HG02588 (cell line): ENCODE data around the gene NSF.
"Not testable (repeated sequence)": the region's sequence is repeated elsewhere in the genome, so short reads cannot be mapped to it uniquely, and the experiment has no call there.

ENCODE experiments used
- ATAC-seq: cut with Tn5 transposase; IDR thresholded peaks from one replicate; pipeline ENCODE4 v1.9.1; 2021; ENCODE audit warnings: mild to moderate bottlenecking, moderate library complexity; ENCODE audit not compliant: unreplicated experiment

The NSF gene

GRCh38 chr17:46773221-46773605 is 182.7 kb downstream of the NSF start:
- no peak for ATAC-seq

GRCh38 chr17:46773676-46774075 is 183.2 kb downstream of the NSF start:
- no peak for ATAC-seq

GRCh38 chr17:46774108-46774737 is 183.8 kb downstream of the NSF start:
- no peak for ATAC-seq

GRCh38 chr17:46776298-46777005 is 186.0 kb downstream of the NSF start:
- ATAC-seq = no peak

GRCh38 chr17:46777943-46778915 is 187.8 kb downstream of the NSF start:
- ATAC-seq = no peak

- no peak for ATAC-seq
Observed at GRCh38 chr17:46780003-46780373, 189.5 kb downstream of the NSF start.

- ATAC-seq = no peak
Observed at GRCh38 chr17:46782250-46782953, 191.9 kb downstream of the NSF start.

- no peak for ATAC-seq
Observed at GRCh38 chr17:46783031-46783593, 192.6 kb downstream of the NSF start.

GRCh38 chr17:46785696-46786095 is 195.2 kb downstream of the NSF start:
- no peak for ATAC-seq

- no peak for ATAC-seq
Observed at GRCh38 chr17:46787478-46787877, 197.0 kb downstream of the NSF start.

- no peak for ATAC-seq
Observed at GRCh38 chr17:46788300-46788699, 197.8 kb downstream of the NSF start.

GRCh38 chr17:46788796-46789195 is 198.3 kb downstream of the NSF start:
- no peak for ATAC-seq

- ATAC-seq = no peak
Observed at GRCh38 chr17:46789610-46790009, 199.1 kb downstream of the NSF start.

- no peak for ATAC-seq
Observed at GRCh38 chr17:46790216-46790615, 199.7 kb downstream of the NSF start.

- ATAC-seq = no peak
Observed at GRCh38 chr17:46791531-46791930, 201.1 kb downstream of the NSF start.

GRCh38 chr17:46792071-46792470 is 201.6 kb downstream of the NSF start:
- ATAC-seq = no peak

- not testable (repeated sequence) for ATAC-seq
Observed at GRCh38 chr17:46793023-46793422, 202.6 kb downstream of the NSF start.

- ATAC-seq = no peak
Observed at GRCh38 chr17:46793541-46793940, 203.1 kb downstream of the NSF start.

GRCh38 chr17:46794318-46794717 is 203.8 kb downstream of the NSF start:
- no peak for ATAC-seq

GRCh38 chr17:46795379-46795952 is 205.0 kb downstream of the NSF start:
- ATAC-seq = no peak
